Measurements from ENCODE around the gene ZNF43. TPM values are rescaled to one million over a fixed set of nuclear protein-coding genes. Genes with fewer than 3 reads are reported as not detected.
"Not testable (repeated sequence)": the region's sequence is repeated elsewhere in the genome, so short reads cannot be mapped to it uniquely, and the experiment has no call there.

Gene ZNF43
- polyA plus RNA-seq, 1 experiment, result 6.3 TPM

GRCh38 chr19:21877976-21878375 lies 42.0 kb upstream of the ZNF43 start:
- ChIA-PET POLR2A (no interaction called here), CTCF (no interaction called here)
- Histone ChIP-seq H3K27me3 (ENCODE audit: control insufficient read depth, insufficient read depth, low read length) (no peaks in the 10 kb centered on the region), H3K4me3 (ENCODE audit: low read depth, low read length) (no peak overlapping the region), H3K9me3 (ENCODE audit: control insufficient read depth, insufficient read depth, low read length) (peaks cover 12% of the 10 kb centered on the region; the same call in 1 of the 2 replicates), H3K27ac (ENCODE audit: low read depth, low read length) (no peak overlapping the region)
- no peak for DNase-seq (ENCODE audit: low read depth, low spot score)
- no peak for TF ChIP-seq CTCF (IDR thresholded peaks at IDR 0.05; ENCODE audit: low read depth, low read length)

- H3K27ac ChIP-seq (ENCODE audit: low read depth, low read length); DNase-seq (ENCODE audit: low read depth, low spot score); POLR2A ChIA-PET; H3K27me3 ChIP-seq (ENCODE audit: control insufficient read depth, insufficient read depth, low read length); H3K4me3 ChIP-seq (ENCODE audit: low read depth, low read length); CTCF ChIA-PET: not testable (repeated sequence)
- peaks cover 12% of the 10 kb centered on the region; the same call in 1 of the 2 replicates for H3K9me3 ChIP-seq (ENCODE audit: control insufficient read depth, insufficient read depth, low read length)
Measured at GRCh38 chr19:21876608-21877007, 40.6 kb upstream of the ZNF43 start.

GRCh38 chr19:21856773-21857514 lies 21.0 kb upstream of the ZNF43 start:
- H3K9me3 ChIP-seq (ENCODE audit: control insufficient read depth, insufficient read depth, low read length), result peaks cover 9% of the 10 kb centered on the region
- H3K27ac ChIP-seq (ENCODE audit: low read depth, low read length), result no peak overlapping the region
- no peak overlapping the region for H3K4me3 ChIP-seq (ENCODE audit: low read depth, low read length)
- no peaks in the 10 kb centered on the region for H3K27me3 ChIP-seq (ENCODE audit: control insufficient read depth, insufficient read depth, low read length)
- CTCF ChIA-PET, result no interaction called here
- DNase-seq (ENCODE audit: low read depth, low spot score), result no peak
- POLR2A ChIA-PET, result no interaction called here
- no peak for TF ChIP-seq CTCF (IDR thresholded peaks at IDR 0.05; ENCODE audit: low read depth, low read length)

- no peak for TF ChIP-seq CTCF (IDR thresholded peaks at IDR 0.05; ENCODE audit: low read depth, low read length)
- ChIA-PET CTCF (interaction anchor here (0.9 to 1.2 kb wide), 2 partner anchors 12 to 84 kb away, joined by 3 to 4 read pairs; partner anchors contain the start of gene ZNF100), POLR2A (interaction anchor here (0.8 to 1.6 kb wide), 2 partner anchors 15 to 84 kb away, joined by 6 to 23 read pairs; partner anchors contain the start of genes ZNF100 and ZNF43)
- no peaks in the 10 kb centered on the region for H3K27me3 ChIP-seq (ENCODE audit: control insufficient read depth, insufficient read depth, low read length)
- H3K27ac ChIP-seq (ENCODE audit: low read depth, low read length), result peak overlapping the region; percentile 93
- peak overlapping the region; percentile 94 for H3K4me3 ChIP-seq (ENCODE audit: low read depth, low read length)
- DNase-seq (ENCODE audit: low read depth, low spot score), result peak; percentile 87
- peaks cover 9% of the 10 kb centered on the region for H3K9me3 ChIP-seq (ENCODE audit: control insufficient read depth, insufficient read depth, low read length)
Measured at GRCh38 chr19:21851596-21852345, 15.8 kb upstream of the ZNF43 start.

- H3K9me3 ChIP-seq (ENCODE audit: control insufficient read depth, insufficient read depth, low read length), result peaks cover 9% of the 10 kb centered on the region
- H3K4me3 ChIP-seq (ENCODE audit: low read depth, low read length), result peak overlapping the region; percentile 94
- CTCF ChIA-PET, result interaction anchor here (1.2 kb wide), 1 partner anchor 83 kb away, joined by 3 read pairs; the partner anchor contains the start of gene ZNF100
- no peak overlapping the region for H3K27ac ChIP-seq (ENCODE audit: low read depth, low read length)
- H3K27me3 ChIP-seq (ENCODE audit: control insufficient read depth, insufficient read depth, low read length), result no peaks in the 10 kb centered on the region
- DNase-seq (ENCODE audit: low read depth, low spot score), result no peak
- POLR2A ChIA-PET, result interaction anchor here (1.6 kb wide), 1 partner anchor 14 kb away, joined by 23 read pairs; the partner anchor contains the start of gene ZNF43
- TF ChIP-seq CTCF (IDR thresholded peaks at IDR 0.05; ENCODE audit: low read depth, low read length), result no peak
Measured at GRCh38 chr19:21850656-21851255, 14.8 kb upstream of the ZNF43 start.
